Measurements from ENCODE around the gene SUN2.

The SUN2 gene

GRCh38 chr22:38753948-38754750 lies 1.6 kb downstream of the SUN2 start:
- peak; percentile 18 for DNase-seq

- no peak for DNase-seq
Observed at GRCh38 chr22:38751422-38752346, 4.1 kb downstream of the SUN2 start.

GRCh38 chr22:38751066-38751421 lies 4.8 kb downstream of the SUN2 start:
- DNase-seq = no peak

DNA sequence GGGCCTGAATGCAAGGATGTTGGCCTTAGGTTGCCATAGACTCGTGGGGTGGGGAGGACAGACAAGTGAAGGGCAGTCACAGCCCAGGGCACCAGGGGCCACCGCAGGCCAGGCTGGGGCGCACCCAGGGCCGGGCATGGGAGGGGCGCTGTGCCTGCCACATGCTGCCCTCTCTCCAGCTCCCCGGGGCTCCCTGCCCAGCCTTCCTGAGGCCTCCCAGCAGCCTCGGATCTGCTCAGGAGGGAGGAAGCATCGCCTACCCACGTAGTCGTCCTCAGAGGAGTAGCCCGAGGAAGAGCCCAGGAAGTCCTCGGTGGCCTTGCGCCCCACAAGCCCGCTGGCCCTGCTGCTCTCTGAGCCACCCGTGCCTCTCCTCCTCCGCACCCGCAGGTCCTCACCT lies 5.2 kb downstream of the SUN2 start:
- DNase-seq = no peak

- DNase-seq = no peak
Observed at GRCh38 chr22:38750104-38750503, 5.7 kb downstream of the SUN2 start.

DNA sequence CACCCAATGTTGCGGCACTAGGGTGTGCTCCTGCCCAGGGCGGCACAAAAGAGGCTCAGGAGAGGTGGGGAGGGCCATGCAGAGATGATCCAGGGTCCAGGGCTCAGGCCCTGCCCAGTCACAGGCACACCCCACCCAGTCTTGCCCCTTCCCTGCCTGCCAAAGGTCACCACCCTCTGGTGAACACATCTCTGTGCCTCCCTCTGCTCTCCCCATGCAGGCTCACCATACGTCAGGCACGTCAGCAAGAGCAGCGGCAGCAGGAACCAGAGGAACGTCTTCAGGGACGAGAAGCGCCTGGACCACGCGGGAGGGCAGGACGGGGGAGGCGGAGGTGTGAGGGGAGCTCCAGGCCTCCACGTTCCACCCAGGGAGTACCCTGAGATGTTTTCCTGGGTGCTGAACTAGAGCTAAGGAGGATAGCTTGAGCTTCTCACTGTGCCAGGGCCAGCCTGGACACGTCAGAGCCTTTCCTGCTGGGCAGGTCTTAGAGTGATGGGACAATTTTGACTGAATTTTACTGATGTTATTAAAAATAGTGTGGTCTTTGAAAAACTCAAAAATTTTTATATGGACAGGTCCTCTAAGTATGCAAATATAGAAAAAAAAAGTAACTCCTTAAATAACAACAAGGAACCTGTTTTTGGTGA lies 7.2 kb downstream of the SUN2 start:
- no peak for DNase-seq

DNA sequence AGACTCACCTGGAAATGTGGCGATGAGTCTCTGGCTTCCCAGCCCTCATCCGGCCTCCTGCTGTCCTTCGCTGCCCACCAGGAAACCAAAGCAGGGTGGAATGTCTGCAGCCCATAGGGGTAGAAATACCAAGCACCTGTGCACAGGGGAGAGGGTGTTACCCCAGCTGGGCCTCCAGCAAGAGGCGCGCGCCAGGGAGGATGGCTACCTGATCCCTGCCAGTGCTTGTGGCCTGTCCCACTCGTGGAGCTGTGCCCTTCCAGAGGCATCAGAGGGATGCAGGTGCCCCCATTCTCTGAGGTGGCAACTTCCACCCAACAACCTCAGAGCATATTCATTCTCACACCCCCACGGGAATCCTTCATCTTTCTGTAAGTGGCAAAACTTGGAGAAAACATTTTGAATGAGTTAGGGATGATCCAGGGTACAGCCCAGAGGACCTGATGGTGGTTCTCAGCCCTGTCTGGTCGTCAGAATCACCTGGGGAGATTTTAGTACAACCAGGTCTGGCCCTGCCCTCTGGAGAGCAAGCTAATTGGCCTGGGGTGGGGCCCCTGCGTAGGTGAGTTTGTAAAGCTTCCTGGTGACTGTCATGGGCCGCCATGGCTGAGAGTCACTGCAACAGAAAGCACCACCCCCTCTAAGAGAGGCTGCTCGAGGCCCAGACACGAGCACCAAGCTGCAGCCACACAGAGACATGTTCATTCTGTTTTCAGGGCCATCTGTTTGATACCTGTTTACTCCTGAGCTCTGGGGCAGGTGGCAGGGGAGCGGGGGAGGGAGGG lies 9.9 kb downstream of the SUN2 start:
- DNase-seq = no peak

DNA sequence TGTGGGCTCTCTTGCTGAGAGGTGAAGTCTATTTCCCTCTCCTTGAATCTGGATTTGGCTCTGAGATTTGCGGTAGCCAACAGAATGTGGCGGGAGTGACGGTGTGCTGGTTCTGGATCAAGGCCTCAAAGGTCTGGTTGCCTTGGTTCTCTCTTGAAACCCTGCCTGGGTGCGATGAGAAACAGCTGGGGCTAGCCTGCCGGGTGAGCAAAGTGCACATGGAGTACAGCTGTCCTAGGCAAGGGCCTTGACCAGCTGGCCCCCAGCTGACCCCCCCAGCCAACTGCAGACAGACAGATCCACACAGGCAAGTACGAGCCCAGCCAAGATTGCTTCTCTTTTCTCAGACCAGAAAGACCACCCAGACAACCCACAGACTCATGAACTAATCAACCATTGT lies 10.8 kb downstream of the SUN2 start:
- no peak for DNase-seq

GRCh38 chr22:38742176-38742942 lies 13.4 kb downstream of the SUN2 start:
- no peak for DNase-seq

DNA sequence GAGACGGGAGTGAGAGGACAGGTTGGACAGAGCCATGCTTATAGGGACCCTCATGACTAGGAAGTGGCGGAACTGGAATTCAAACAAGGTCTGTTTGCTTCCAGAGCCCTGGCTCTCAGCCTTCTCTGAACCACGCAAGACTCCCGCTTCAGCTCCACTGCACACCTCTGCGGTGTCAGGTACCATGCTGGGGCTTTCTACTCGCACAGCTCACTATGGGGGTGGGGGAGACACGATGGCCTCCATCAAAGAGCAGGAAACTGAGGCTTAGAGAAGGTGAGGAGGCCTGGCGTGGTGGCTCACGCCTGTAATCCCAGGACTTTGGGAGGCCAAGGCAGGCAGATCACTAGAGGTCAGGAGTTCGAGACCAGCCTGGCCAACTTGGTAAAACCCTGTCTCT lies 14.2 kb downstream of the SUN2 start:
- DNase-seq = no peak

DNA sequence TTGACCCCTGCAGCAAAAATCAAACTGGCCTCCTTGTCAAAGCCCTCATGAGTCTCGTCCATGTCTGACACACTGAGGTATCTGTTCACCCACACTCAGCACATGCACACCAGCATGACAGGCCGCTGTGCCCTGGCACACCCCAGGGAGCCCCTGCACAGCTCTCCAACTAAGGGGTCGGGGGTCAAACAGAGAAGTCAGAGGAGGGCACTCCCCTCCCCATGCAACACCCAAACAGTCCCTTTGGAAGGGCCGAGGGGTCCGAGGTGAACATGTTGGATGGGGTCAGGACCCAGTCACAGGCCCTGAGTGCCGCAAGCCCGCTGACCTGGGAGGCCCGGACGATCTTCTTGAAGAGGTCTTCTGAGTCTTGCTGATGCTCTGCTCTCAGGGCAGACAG lies 14.6 kb downstream of the SUN2 start:
- DNase-seq = no peak

GRCh38 chr22:38740754-38741153 lies 15.0 kb downstream of the SUN2 start:
- no peak for DNase-seq

DNA sequence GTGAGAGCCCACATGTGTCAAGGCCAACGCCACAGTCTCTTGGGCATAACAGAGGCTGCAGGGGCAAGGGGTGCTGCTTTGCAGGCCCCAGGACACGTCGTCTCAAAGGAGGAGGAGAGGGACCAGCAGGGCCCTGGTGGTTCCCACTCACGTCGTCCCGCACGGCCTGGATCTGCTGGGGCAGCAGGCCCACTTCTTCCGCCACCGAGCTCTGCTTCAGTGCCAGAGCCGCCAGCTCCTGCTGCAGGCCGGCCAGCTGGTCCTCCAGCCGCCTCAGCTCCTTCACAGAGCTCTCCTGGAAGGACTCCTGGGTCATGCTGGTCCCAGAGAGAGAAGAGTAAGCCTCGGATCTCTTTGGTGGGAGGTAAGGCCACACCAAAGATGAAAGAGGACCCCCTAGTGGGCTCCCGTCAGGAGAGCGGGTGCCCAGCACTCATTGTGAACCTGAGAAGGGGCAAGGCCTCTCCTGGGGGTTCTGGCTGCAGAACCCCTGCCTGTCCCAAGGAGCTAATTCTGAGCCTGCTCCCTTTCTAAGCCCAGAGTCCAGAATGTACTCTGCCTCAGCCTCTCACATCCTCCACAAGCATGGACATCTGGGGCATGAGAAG lies 15.6 kb downstream of the SUN2 start:
- DNase-seq = no peak

- DNase-seq = no peak
Observed at GRCh38 chr22:38739300-38740055, 16.3 kb downstream of the SUN2 start.

DNA sequence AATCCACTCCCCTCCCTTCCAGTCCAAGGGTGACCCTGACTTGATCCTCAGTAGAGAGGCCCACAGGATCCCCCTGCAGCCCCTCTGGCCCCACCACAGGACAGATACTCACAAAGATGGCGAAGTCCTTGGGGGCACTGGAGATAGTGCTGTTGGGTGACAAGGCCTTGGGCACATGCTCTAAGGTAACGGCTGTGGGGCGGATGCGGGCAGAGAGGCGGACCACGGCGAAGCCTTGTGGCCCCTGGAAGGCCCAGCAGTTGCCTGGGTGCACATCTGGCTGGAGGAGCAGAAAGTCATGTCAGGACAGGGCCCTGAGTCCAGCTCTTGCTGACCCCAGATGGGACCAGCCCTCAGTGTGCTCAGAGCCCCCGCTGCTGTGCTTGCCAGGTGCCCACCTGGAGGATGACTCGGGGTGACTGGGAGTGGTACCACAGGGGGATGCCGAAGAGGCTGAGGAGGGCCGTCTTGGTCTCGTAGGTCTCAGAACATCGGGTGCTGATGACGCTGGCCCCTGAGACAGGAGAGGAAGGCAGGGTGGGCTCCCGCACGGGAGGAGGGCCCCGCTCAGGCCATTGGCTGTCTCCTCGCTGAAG lies 17.2 kb downstream of the SUN2 start:
- no peak for DNase-seq

GRCh38 chr22:38737302-38738060 lies 18.3 kb downstream of the SUN2 start:
- DNase-seq = no peak

- DNase-seq = no peak
Observed at GRCh38 chr22:38736257-38736570, 19.6 kb downstream of the SUN2 start.

- no peak for DNase-seq
Observed at GRCh38 chr22:38735465-38736256, 20.1 kb downstream of the SUN2 start.

DNA sequence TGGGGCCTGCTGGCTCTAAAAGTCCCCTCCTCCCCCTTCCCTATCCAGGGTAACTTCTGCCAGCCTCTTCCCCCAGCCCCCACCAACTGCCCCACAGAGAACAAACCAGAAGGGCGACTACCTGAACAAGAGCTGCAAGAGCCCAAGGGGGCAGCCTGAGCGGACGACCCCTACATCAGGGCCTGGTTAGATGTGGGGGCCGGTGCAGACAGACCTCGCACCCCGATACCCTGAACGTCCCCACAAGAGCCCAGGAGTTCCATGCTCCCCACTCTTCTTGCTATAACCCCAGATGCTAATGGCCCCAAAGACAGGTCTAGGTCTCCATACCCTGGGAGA lies 20.7 kb downstream of the SUN2 start:
- DNase-seq = no peak
